GM12878 (cell line): Measurements from ENCODE around the gene FIGNL2. TPM values are rescaled to one million over a fixed set of nuclear protein-coding genes. Genes with fewer than 3 reads are reported as not detected.

Source experiments
- ATAC-seq: fragments of 200-7000 bp; cut with Tn5 transposase; 3 replicates; pipeline ENCODE4 v1.9.1; 2020; ENCODE audit warnings: mild to moderate bottlenecking, moderate library complexity
- BruUV-seq: library from RNA; stranded (reverse); fragments of 400-500 nt; replicated peaks from 2 replicates; lab custom pipeline; 2021; lab: Mats Ljungman, UMichigan
- CTCF ChIA-PET: fragments of 300-600 bp; sonication (Branson Sonifier 250); formaldehyde crosslinking; extraction: SDS; loops from one replicate; lab custom pipeline; 2021; ENCODE audit warnings: inconsistent platforms; lab: Yijun Ruan, JAX
- POLR2A ChIA-PET: fragments of 350-600 bp; formaldehyde crosslinking; extraction: SDS; loops from one replicate; lab custom pipeline; 2021; ENCODE audit warnings: inconsistent platforms; lab: Charles Lee
- RAD21 ChIA-PET: fragments of 300-600 bp; sonication (Branson Sonifier 250); formaldehyde crosslinking; loops from one replicate; lab custom pipeline; 2023; ENCODE audit warnings: antibody characterized with exemption; ENCODE audit not compliant: unreplicated experiment; lab: Charles Lee
- SMC1A ChIA-PET: fragments of 300-600 bp; sonication (Branson Sonifier 250); formaldehyde crosslinking; loops from one replicate; lab custom pipeline; 2023; ENCODE audit not compliant: unreplicated experiment, uncharacterized antibody; lab: Charles Lee
- DNase-seq: peaks from one replicate; pipeline ENCODE4 v3.0.0-alpha.2; 2011; ENCODE audit warnings: low read depth, low spot score
- FAIRE-seq: peaks from 3 replicates; lab custom pipeline; 2011; peaks lifted over from hg19 to GRCh38; lab: Jason Lieb, UNC
- H2AFZ ChIP-seq: 2 replicates; pipeline ENCODE4 v1.6.0; 2011; ENCODE audit warnings: low read depth, low read length, control low read depth; ENCODE audit not compliant: control insufficient read depth
- H3K27ac ChIP-seq: 2 replicates; pipeline ENCODE4 v1.5.1; 2011; ENCODE audit warnings: control low read depth; ENCODE audit not compliant: control insufficient read depth, insufficient read depth
- H3K27me3 ChIP-seq, 2 experiments: replicated peaks in 1 of 2; 2 replicates each; pipeline versions ENCODE4 v1.6.0 to v1.6.1; 2011; ENCODE audit warnings: low read length in 1 of 2; ENCODE audit not compliant: control insufficient read depth in 2 of 2, insufficient read depth in 2 of 2
- H3K36me3 ChIP-seq, 2 experiments: 2 replicates each; pipeline ENCODE4 v1.5.1; 2011; ENCODE audit warnings: low read length in 1 of 2; ENCODE audit not compliant: control insufficient read depth in 2 of 2, insufficient read depth in 2 of 2
- H3K4me1 ChIP-seq: 2 replicates; pipeline ENCODE4 v1.6.1; 2011; ENCODE audit warnings: mild to moderate bottlenecking, low read length, moderate library complexity, mixed read lengths; ENCODE audit not compliant: control insufficient read depth, insufficient read depth
- H3K4me2 ChIP-seq: 2 replicates; pipeline ENCODE4 v1.6.0; 2011; ENCODE audit warnings: control low read depth; ENCODE audit not compliant: control insufficient read depth, insufficient read depth
- H3K4me3 ChIP-seq: fragments of 200-600 bp; sonication (generic); 2 replicates; pipeline ENCODE4 v1.5.1; 2016
- H3K79me2 ChIP-seq: 2 replicates; pipeline ENCODE4 v1.6.0; 2011; ENCODE audit warnings: low read length; ENCODE audit not compliant: control insufficient read depth, insufficient read depth
- H3K9ac ChIP-seq: 2 replicates; pipeline ENCODE4 v1.8.0; 2011; ENCODE audit warnings: low read length, control low read depth, mixed read lengths; ENCODE audit not compliant: control insufficient read depth, insufficient read depth
- H3K9me3 ChIP-seq: replicated peaks from 3 replicates; pipeline ENCODE4 v1.5.1; 2011; ENCODE audit warnings: mild to moderate bottlenecking, low read length; ENCODE audit not compliant: control insufficient read depth, insufficient read depth
- H4K20me1 ChIP-seq: 2 replicates; pipeline ENCODE4 v1.6.0; 2011; ENCODE audit not compliant: control insufficient read depth, insufficient read depth
- NFYA ChIP-seq: IDR thresholded peaks from 2 replicates; pipeline ENCODE4 v1.6.1; 2011; ENCODE audit warnings: low read depth, mild to moderate bottlenecking, low read length, improper control_type of control experiment, borderline replicate concordance
- RUNX3 ChIP-seq: IDR thresholded peaks from 2 replicates; pipeline ENCODE4 v1.6.1; 2012; ENCODE audit warnings: low read length, inconsistent platforms
- WGBS: methylation state at CpG from one replicate; pipeline ENCODE4 v1.1.6; 2016; ENCODE audit warnings: low lambda C conversion rate; ENCODE audit not compliant: insufficient replicate concordance, insufficient coverage; ENCODE audit errors: missing lambda C conversion rate; 5-methylcytosine and 5-hydroxymethylcytosine counted together
- in situ Hi-C: fragments of 300-500 bp; cut with MboI; formaldehyde crosslinking; loops from 9 replicates; pipeline ENCODE4 v1.14.3; 2018; ENCODE audit warnings: mixed read lengths
- intact Hi-C: fragments of 100-400 bp; cut with micrococcal nuclease; formaldehyde crosslinking; loops from one replicate; pipeline ENCODE4 v1.14.2; 2022; ENCODE audit not compliant: unreplicated experiment
- polyA plus RNA-seq, 11 experiments: library from polyadenylated mRNA; depleted of rRNA in 4 of 11; unstranded in 6 of 11; stranded (reverse) in 5 of 11; fragments of >200 nt; fragmentation: Nextera tagmentation in 4 of 11; fragmentation: Illumina TruSeq in 1 of 11; extraction: Ambion mirVana in 4 of 11; extraction: Trizol in 1 of 11; gene quantifications; 1 replicate in 1 of 11; 2 replicates in 10 of 11; pipeline versions ENCODE4 v1.2.1 to v1.2.3, GENCODE V29; 2011 to 2016; ENCODE audit warnings: inconsistent platforms in 2 of 11, missing spikeins in 2 of 11, low read depth in 1 of 11
- total RNA-seq, 4 experiments: library from RNA; depleted of rRNA in 3 of 4; stranded (reverse); fragments of >200 nt in 3 of 4; fragmentation: Illumina TruSeq in 1 of 4; extraction: Trizol in 1 of 4; gene quantifications; 2 replicates each; pipeline versions ENCODE4 v1.2.1 to v1.2.3, GENCODE V29; 2013 to 2021
- TF ChIP-seq, protein P1 (sequence below), 3 experiments: IDR thresholded peaks in 2 of 3; conservative IDR thresholded peaks in 1 of 3; 2 replicates each; pipeline ENCODE4 v1.5.1; 2011; ENCODE audit warnings: low read depth in 3 of 3, low read length in 3 of 3, mild to moderate bottlenecking in 3 of 3, control low read depth in 2 of 3, moderate library complexity in 2 of 3, inconsistent platforms in 1 of 3, mixed read lengths in 1 of 3; ENCODE audit not compliant: control insufficient read depth in 2 of 3, insufficient read depth in 1 of 3; ENCODE audit errors: extremely low read depth in 1 of 3

FIGNL2 gene
- total and polyA plus RNA-seq, 10 of the 15 experiments (the other 5 are each of a cell fraction or from before 2014, with no cell fraction given) = not detected

GRCh38 chr12:51889216-51890132 lies 41.0 kb upstream of the FIGNL2 start:
- Histone ChIP-seq H3K79me2 (no peaks in the 10 kb centered on the region), H3K4me2 (no peak overlapping the region), H3K9me3 (no peaks in the 10 kb centered on the region; the same call in 2 of the 3 replicates), H4K20me1 (no peaks in the 10 kb centered on the region), H2AFZ (no peak overlapping the region), H3K4me1 (no peaks in the 10 kb centered on the region), H3K9ac (no peak overlapping the region), H3K27ac (no peak overlapping the region), H3K36me3 (no peaks in the 10 kb centered on the region), H3K4me3 (no peak overlapping the region), H3K27me3 (no peaks in the 10 kb centered on the region)
- BruUV-seq = no TSS peak
- CTCF ChIA-PET = no interaction called here
- WGBS = 56% methylated on average over 21 of the region's 21 CpGs
- SMC1A ChIA-PET = no interaction called here
- DNase-seq = no peak
- in situ Hi-C loops = no loop called here
- TF ChIP-seq NFYA (no peak), RUNX3 (no peak)
- TF ChIP-seq, protein P1, sequence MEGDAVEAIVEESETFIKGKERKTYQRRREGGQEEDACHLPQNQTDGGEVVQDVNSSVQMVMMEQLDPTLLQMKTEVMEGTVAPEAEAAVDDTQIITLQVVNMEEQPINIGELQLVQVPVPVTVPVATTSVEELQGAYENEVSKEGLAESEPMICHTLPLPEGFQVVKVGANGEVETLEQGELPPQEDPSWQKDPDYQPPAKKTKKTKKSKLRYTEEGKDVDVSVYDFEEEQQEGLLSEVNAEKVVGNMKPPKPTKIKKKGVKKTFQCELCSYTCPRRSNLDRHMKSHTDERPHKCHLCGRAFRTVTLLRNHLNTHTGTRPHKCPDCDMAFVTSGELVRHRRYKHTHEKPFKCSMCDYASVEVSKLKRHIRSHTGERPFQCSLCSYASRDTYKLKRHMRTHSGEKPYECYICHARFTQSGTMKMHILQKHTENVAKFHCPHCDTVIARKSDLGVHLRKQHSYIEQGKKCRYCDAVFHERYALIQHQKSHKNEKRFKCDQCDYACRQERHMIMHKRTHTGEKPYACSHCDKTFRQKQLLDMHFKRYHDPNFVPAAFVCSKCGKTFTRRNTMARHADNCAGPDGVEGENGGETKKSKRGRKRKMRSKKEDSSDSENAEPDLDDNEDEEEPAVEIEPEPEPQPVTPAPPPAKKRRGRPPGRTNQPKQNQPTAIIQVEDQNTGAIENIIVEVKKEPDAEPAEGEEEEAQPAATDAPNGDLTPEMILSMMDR (IDR thresholded peaks at IDR 0.05 in 2 of 3, conservative IDR thresholded peaks at IDR 0.05 in 1 of 3; ENCODE audit: control insufficient read depth in 2 of 3, extremely low read depth in 1 of 3, insufficient read depth in 1 of 3, low read depth in 3 of 3, low read length in 3 of 3) = 0 out of 6 replicates have a peak, but pooled peaks of 2 of the 3 experiments have one; percentile 10 to 21
- intact Hi-C loops = loop anchor here (5.0 kb wide), 1 partner anchor 133 kb away; no protein-coding TSS in a partner anchor
- RAD21 ChIA-PET = no interaction called here
- no peak for ATAC-seq
- FAIRE-seq = no peak
- POLR2A ChIA-PET = no interaction called here
